Kasumi-1 (cell line): Measurements from ENCODE around the gene MCF2L2.

Source experiments
- DNase-seq, 2 experiments: peaks; one replicate each; lab custom pipeline; 2025; lab: John Stamatoyannopoulos, UW

MCF2L2 gene

GRCh38 chr3:183293966-183294365, 134.5 kb downstream of the MCF2L2 start:
- DNase-seq = no peak

DNA sequence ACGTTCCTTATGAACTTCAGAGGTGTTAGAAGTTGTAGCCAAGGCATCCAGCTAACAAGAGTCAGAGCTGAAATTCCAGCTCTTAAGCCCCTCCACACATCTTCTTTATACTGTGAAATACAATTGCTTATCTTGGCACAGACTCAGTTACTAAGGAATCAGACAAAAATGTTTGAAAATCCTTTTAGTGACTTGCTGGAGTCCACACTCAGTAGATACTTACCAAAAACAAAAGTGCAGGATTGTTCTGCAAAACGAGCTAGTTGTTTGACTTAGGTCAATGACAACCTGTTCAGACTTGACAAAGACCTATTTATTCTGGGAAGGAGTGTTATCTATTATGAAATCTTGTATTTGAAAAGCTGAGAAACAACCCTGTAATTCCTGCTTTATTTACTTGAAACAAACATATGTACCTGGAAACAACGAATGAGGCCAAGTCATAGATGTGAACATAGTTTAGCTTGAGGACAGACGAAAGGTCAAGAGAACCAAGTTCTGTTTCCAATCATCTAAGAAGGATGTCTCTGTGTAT, 136.9 kb downstream of the MCF2L2 start:
- DNase-seq = no peak

- DNase-seq = no peak
These were observed 138.2 kb downstream of the MCF2L2 start for GRCh38 chr3:183290216-183290615.

DNA sequence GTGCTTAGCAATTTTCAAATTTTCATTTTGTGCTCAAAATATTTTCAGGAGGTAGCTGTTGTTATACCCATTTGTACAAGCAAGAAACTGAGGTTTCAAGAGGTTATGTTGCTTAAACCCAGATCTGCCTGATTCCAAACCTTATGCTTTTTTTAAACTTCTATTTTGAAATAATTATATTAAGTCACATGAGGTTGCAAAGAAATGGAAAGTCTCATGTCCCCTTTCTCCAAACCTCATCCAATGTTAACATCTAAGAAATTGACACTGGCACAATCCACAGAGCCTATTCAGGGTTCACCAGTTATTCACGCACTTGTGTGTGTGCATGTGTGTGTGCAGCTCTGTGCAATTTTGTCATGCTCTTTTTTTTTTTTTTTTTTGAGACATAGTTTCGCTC, 140.3 kb downstream of the MCF2L2 start:
- no peak for DNase-seq

- no peak for DNase-seq
These were observed 141.0 kb downstream of the MCF2L2 start for GRCh38 chr3:183287301-183287971.

GRCh38 chr3:183285828-183286457, 142.5 kb downstream of the MCF2L2 start:
- DNase-seq = peak; percentile 64 to 73

DNA sequence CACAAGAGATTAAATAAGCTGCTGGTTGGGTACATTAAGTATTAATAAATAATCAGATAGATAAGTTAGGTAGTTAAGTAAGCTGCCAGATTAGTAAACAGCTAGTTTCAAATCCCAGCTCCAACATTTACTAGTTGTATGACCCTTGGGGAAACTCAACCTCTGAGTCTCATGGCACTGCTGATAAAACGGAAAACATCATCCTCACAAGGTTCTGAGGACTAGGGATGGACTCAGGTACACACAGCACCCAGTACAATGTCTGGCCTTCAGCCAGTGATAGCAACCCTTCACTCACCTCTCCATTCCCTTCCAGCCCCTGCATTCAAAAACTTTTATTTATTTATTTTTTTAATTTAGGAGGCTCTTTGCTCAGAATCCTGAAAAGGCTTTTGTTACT, 143.1 kb downstream of the MCF2L2 start:
- DNase-seq = no peak

DNA sequence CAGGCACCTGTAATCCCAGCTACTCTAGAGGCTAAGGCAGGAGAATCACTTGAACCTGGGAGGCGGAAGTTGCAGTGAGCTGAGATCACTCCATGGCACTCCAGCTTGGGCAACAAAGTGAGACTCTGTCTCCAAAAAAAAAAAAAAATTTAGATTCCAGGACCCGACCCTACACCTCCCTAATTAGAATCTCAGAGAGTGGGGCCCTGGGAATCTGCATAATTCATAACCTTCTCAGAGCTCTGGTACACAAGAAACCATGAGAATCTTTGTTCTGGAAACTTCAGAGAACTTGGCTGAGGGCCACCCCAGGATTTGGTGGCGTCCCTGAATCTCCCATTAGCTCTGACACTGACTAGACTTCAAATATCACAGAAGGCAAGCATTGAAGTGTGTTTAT, 143.8 kb downstream of the MCF2L2 start:
- no peak for DNase-seq

- no peak for DNase-seq
These were observed 144.5 kb downstream of the MCF2L2 start for GRCh38 chr3:183283886-183284285.

DNA sequence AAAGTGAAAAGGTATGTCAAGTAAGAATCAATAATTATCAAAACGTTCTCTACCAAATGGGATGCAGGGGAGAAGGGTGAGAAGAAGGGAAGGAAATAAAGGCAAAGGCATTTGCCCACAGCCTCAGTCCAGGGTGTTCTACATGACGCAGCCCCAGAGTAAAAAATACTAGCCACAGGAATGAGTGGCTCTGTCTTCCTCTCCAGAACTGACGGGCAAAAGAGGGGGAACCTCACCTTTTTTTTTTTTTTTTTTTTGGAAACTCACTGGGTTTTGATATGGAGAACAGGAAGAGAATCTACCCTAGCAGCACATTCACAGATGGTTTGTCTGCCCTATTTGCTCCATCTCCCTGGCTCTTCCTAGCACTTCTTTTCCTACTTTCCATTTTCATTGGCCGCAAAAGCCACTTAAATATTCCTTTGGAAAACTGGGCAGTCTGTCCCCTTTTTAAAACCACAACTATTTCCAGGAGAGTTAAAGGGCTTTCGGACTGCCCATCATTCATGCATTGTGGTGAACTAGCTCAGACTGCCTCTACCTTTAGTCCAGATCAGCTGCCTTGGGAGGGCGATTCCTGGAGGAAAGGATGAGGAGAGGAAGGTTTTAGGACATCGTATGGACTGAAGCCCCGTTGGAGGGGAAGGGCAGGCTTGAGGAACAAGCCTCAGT, 147.2 kb downstream of the MCF2L2 start:
- DNase-seq = peak; percentile 8 to 23

DNA sequence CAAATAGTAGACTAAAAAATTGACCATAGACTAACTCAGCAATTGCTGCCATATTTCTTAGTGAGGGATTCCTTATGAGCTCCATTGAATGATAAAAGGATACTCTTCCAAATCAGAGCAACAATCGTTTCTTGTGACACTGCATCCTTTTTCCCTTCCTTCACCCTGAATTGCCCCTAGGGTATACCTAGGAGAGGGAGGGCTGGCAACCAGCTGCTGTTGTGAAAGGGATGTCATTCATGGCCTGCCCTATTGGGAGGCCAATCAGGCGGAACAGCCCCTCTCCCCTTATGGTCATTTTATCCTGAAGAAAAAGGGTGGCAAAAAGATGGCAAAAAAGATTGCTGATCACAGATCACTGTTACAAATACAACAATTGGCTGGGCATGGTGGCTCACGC, 149.0 kb downstream of the MCF2L2 start:
- no peak for DNase-seq

- no peak for DNase-seq
These were observed 149.8 kb downstream of the MCF2L2 start for GRCh38 chr3:183278479-183279088.

DNA sequence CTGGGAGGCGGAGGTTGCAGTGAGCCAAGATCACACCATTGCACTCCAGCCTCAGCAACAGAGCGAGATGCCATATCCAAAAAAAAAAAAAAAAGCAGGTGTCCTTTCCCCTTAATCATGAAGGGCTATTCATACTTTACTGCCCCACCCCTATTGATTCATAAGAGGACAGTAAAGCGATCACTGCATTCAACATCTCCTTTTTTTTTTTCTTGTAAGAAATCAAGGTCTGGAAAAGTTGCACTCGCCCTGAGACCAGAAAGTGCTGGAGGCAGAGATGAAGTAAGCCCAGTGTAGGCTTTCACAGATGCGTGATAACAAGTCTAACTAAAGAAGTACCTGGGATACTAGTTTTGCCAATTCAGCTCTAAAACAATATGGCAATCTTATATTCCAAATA, 151.2 kb downstream of the MCF2L2 start:
- DNase-seq = no peak

DNA sequence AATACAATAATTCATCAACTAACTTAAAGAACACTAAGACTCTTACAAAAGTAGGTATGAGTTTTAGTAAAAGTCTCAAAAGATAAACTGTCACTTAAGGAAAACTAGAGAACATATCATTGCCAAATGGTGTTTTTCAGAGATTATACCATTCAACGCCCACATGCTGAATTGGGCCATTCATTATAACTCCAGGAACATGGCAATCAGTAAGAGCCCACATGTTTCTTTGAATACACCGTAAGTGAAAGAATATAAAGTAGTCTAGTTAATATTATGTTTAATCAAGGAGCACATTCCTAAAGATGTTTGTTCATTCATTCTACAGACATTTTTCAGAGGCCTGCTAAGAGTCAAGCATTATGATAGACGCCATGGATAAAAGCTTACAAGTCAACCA, 152.5 kb downstream of the MCF2L2 start:
- DNase-seq = no peak

GRCh38 chr3:183275418-183275817, 153.0 kb downstream of the MCF2L2 start:
- DNase-seq = peak; percentile 65 to 70

- DNase-seq = no peak
These were observed 153.8 kb downstream of the MCF2L2 start for GRCh38 chr3:183274609-183275008.

DNA sequence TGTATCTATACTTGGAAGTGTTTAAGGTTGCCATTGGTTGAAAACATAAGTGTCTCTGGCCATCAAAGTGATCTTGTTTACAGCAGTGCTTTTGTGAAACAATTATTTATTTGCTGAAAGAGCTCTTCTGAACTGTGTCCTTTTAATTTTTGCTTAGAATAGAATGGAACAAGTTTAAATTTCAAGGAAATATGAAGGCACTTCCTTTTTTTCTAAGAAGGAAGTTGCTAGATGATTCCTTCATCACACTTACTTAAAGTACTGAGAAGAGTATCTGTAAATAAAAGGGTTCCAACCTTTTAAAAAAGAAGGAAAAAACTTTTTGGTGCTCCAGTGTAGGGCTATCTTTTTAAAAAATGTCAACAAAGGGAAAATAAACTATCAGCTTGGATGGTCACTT, 155.6 kb downstream of the MCF2L2 start:
- DNase-seq = peak; percentile 33 to 36

DNA sequence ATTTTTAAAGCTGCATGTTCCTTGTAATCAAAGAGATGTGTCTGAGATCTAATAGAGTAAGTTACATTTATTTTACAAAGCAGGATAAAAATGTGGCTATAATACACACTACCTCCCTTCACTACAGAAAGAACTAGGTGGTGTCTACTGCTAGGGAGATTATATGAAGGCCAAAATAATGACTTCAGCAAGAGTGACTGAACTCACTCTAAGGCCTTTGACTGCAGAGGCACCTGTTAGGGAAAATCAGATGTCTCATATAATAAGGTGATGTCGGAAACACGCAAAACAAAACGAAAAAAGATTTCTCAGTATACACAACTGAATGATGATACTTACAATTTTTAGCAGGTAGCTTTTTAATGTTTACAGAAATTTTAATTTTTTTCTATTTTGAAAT, 156.3 kb downstream of the MCF2L2 start:
- DNase-seq = no peak

DNA sequence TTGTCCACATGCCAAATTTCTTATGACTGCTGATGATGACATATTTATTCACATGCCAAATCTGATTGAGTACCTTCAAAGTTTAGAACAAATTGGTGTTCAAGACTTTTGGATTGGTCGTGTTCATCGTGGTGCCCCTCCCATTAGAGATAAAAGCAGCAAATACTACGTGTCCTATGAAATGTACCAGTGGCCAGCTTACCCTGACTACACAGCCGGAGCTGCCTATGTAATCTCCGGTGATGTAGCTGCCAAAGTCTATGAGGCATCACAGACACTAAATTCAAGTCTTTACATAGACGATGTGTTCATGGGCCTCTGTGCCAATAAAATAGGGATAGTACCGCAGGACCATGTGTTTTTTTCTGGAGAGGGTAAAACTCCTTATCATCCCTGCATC, 158.1 kb downstream of the MCF2L2 start:
- no peak for DNase-seq

DNA sequence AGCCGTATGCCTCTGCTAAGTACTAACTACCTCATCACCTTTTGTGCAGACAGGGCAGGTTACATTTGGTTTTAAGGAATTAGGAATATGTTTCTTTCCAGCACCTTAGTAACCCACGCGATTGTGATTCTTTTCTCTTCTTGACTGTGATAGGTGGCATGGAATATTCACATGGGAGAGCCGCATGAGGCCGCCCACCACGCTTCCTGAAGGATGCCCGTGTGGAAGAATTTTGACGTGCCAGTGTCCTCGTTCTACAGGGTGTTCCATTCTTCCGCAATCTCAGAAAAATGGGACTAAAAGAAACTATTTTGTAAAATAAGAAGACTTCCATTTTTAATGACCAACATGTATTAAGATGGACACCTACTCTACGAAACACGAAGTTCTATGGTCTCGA, 159.1 kb downstream of the MCF2L2 start:
- DNase-seq = no peak

DNA sequence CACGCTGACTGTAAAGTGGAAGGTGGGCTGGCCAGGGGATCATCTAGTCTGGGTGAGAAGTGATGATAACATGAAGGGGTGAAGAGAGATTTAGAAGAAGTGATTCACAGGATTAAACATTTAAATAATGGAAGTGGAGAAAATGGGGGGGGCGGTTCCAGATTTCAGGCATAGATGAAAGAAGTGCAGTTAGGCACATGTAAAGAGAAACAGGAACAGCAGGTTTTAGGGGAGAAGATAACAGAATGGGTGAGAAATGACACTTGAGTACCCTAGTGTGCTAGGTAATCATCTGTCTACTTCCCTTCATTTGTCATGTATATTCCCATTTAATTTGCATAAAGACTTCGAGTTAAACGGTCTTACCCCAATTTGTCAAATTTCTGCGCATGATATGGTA, 160.1 kb downstream of the MCF2L2 start:
- DNase-seq = no peak

DNA sequence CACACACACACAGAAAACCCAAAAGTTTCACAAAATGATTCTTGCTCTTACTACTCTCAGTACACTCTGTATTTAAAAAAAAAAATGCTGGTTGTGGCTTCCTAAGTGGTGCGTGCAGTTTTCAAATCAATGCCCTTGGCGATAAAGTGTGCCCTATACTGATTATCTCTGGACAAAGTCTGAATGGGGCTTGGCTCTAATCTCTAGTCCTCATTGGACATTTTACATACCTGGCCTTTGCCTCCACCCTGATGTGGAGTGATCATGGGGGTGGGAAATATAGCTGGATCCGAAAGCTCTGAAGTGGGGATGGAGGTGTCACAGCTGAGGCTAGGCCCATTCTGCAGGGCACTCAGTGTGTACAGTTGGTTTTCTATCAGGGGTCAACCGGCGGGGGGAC, 161.3 kb downstream of the MCF2L2 start:
- DNase-seq = no peak

- no peak for DNase-seq
These were observed 162.0 kb downstream of the MCF2L2 start for GRCh38 chr3:183266454-183266853.
